HL-60/S4 treated with retinoic acid at 250 ng/mL for 4 days and 3 days (cell line): ENCODE measurements around the gene ETDC.

Experiments used
- in situ Hi-C: fragments of 300-500 bp; cut with MboI; formaldehyde crosslinking; loops from 2 replicates; pipeline ENCODE4 v1.7.0; 2022; ENCODE audit warnings: low sequenced_read_pairs

Gene ETDC

DNA sequence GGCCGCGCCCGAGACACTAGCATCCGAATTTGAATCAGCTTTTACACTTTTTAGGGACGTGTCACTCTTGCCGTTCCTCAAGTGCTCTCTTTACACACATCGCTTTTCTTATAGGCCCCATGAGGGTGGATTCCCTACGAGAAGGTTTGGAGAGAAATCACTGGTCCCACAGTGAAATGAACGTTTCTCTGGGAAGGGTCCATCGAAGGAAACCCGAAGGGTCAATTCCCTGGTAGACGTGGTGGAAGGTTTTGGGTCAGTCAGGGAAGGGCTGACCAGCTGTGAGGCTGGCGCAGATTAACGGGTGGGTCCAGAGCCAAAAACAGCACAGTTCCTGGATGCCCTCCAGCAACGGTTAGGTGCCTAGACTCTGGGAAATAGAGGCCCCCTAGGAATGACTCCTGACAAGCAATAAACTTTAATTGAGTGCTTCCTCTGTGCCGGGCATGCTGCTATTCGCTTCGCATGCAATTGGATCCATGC, 35.9 kb downstream of the ETDC start:
- in situ Hi-C loops, result no loop called here

DNA sequence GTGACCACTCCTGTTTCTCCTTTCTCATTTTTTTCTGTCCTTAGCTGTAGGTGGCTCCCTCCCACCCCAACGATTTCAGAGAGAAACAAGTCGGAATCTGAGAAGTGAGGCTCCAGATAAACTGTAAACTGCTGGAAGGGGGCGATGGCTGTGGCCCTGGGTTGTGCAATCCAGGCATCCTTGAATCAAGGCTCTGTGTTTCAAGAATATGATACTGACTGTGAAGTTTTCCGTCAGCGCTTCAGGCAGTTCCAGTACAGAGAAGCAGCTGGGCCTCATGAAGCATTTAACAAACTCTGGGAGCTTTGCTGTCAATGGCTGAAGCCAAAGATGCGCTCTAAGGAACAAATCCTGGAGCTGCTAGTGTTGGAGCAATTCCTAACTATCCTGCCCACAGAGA, 37.7 kb downstream of the ETDC start:
- in situ Hi-C loops, result no loop called here

DNA sequence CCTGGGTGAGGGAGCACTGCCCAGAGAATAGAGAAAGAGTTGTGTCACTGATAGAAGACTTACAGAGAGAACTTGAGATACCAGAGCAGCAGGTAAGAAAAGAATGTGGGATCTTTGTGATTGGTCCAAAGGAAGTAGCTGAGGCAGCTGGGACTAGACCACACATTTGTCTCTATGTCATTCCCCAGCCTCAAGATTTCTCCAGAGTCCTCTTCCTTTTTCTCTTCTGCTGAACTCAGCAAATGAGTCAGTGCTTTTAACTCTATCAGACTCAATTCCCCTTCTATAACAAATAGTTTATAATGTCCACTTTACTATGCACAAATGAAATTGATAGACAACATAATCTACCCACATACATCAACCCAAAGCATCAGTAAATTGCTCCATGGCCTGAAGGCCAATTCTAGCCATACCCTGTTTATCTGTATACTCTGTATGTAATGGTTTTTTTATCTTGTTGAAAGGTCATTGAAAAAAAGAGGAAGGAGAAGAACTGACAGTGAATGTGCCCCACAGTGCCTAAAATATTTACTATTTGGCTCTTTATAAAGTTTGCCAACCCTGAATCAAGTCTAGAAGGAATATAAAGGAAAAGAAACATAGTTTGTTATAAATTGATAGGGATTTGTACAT, 38.2 kb downstream of the ETDC start:
- in situ Hi-C loops, result no loop called here

DNA sequence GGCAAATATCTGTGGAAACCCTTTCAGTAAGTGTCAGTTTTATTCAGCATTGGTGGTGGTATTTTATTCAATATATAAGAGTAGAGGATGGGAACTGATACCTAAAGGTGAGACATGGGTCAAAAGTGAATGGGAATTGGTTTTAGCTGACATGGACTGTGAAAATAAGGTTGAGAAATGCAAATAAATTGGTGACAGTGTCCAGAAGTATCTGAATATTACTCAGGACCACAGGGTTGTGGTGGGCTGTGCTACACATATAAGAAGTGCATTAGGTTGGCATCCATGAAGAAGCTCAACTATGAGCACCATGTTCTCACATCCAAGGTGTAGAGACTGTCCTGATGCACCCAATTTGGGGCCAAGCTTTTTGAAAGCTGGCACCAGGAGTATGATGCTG, 45.0 kb downstream of the ETDC start:
- in situ Hi-C loops, result no loop called here
